ENCODE measurements around the gene CEACAM8. TPM values are rescaled to one million over a fixed set of nuclear protein-coding genes. Genes with fewer than 3 reads are reported as not detected.
"Not testable (repeated sequence)": the region's sequence is repeated elsewhere in the genome, so short reads cannot be mapped to it uniquely, and the experiment has no call there.

CEACAM8 gene
- total RNA-seq, 1 donor from 2014 or later = not detected

DNA sequence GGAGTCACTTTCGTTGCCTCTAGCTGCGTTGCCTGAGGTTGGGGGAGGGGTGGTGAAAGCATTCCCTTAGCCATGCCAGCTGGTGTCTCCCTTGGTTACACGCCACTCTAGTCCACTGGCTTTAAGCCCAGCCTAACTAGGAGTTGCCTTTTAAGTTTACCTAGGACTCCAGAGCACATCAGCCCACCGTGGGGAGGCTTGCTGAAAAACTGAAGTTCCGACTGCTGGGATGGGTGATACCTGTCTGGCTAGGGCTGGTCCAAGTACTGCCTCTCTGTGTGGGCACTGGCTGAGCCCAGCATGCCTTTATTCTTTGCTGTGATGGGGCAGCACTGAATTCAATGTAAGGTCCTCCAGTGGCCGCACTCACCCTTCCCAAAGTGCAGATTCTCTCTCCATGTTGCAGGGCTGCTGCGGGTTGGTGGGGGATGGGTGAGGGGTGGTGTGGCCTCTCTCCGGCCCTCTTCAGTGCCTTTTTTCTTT, 54.6 kb downstream of the CEACAM8 start:
- ATAC-seq = no peak

GRCh38 chr19:42538841-42539709, 55.6 kb downstream of the CEACAM8 start:
- ATAC-seq = no peak

GRCh38 chr19:42535276-42535675, 59.4 kb downstream of the CEACAM8 start:
- ATAC-seq = not testable (repeated sequence)

DNA sequence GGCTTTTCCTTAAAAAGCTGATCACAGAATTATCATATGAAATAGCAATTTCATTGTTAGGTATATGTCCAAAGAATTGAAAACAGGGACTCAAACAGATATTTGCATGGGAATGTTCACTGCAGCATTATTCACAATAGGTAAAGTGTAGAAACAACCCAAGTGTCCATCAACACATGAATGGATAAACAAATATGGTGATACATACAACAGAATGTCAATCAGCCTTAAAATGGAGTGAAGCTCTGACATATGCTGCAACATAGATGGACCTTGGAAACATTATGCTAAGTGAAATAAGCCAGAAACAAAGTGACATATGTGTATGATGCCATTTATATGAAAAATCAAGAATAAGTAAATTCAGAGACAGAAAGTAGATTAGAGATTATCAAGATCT, 60.3 kb downstream of the CEACAM8 start:
- no peak for ATAC-seq

DNA sequence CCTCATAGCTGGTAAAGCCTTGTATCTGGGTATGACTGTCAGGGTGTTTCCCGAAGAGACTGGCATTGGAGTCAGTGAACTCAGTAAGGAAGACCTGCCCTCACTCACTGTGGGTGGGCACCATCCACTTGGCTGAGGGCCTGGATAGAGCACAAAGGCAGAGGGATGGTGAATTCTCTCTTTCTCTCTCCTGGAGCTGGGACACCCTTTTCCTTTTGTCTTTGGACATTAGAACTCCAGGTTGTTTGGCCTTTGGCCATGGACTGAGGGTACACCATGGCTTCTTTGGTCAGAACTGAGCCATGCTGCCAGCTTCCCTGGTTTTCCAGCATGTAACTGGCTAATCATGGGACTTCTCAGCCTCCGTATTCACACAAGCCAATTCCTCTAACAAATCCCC, 61.8 kb downstream of the CEACAM8 start:
- no peak for ATAC-seq

- ATAC-seq = peak; percentile 74
Observed at GRCh38 chr19:42531313-42531712, 63.4 kb downstream of the CEACAM8 start.

Other genes starting within 250 kb of the CEACAM8 start
- gene CNFN, start 204.6 kb downstream of the CEACAM8 start, total RNA-seq = 1,078 TPM
- gene LIPE, start 167.5 kb downstream of the CEACAM8 start, total RNA-seq = 10.8 TPM
- gene CXCL17, start 152.0 kb downstream of the CEACAM8 start, total RNA-seq = 38.6 TPM
- 97.8 TPM for gene CEACAM1, start 66.4 kb downstream of the CEACAM8 start, total RNA-seq
- not detected for gene PSG3, start 145.6 kb upstream of the CEACAM8 start, total RNA-seq
- gene PSG8, start 170.8 kb upstream of the CEACAM8 start, total RNA-seq = not detected

All from esophagus mucosa (tissue), 1 donor.